HG02642 (cell line): ENCODE data around the gene ARMC2.
"Not testable (repeated sequence)": the region's sequence is repeated elsewhere in the genome, so short reads cannot be mapped to it uniquely, and the experiment has no call there.

Experiments used
- ATAC-seq: cut with Tn5 transposase; IDR thresholded peaks from one replicate; pipeline ENCODE4 v1.9.1; 2021; ENCODE audit warnings: mild to moderate bottlenecking; ENCODE audit not compliant: unreplicated experiment, poor library complexity

ARMC2 gene

GRCh38 chr6:108914235-108915022 is 66.2 kb downstream of the ARMC2 start:
- no peak for ATAC-seq

DNA sequence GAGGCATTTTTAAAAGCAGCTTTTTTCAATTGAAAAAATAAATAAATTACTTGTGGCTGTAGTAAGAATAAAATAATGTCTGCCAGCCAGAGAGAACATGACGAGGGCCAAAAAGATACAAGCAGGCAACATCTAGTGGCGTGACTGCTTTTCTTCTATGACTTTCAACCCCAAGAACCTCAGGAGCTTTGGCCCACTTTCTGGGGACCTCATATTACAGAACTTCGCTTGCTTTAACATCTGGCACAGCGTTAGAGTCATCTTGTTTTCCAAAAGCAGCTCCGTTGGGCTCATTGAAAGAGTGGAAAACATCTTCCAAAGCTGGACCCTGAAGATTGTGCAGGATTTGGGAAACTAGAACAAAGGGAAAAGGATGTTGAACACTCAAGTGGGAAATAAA is 67.0 kb downstream of the ARMC2 start:
- no peak for ATAC-seq

DNA sequence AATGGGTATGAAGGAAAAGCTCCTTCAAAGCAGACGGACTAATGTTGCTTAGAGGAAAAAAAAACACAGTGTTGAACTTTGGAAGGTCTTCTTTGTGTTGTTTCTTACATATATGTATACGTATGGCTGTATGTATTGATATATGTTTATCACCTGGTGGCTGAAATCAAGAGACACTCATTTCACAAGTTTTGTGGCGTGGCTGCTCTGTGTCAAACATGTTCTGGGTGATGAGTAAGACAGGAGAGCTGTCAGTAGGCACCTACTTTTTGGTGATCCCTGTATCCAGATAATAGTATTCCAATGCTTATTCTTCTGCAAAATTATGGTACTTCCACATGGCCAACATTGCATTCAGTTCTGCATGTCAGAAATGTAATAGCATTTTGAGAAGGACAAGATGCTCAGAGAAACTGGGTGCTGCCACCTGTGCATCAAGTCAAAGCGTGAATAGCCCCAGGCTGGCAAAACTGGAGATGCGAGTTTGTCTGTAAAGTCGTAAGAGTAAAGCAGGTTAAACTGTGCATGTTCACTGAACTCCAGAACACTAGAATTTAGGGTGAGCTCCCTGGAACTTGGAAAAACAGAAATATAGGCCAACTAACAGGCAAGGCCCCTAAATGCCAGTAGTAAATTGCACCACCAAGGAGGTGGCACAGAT is 67.9 kb downstream of the ARMC2 start:
- ATAC-seq: no peak

GRCh38 chr6:108920751-108921150 is 72.5 kb downstream of the ARMC2 start:
- no peak for ATAC-seq

DNA sequence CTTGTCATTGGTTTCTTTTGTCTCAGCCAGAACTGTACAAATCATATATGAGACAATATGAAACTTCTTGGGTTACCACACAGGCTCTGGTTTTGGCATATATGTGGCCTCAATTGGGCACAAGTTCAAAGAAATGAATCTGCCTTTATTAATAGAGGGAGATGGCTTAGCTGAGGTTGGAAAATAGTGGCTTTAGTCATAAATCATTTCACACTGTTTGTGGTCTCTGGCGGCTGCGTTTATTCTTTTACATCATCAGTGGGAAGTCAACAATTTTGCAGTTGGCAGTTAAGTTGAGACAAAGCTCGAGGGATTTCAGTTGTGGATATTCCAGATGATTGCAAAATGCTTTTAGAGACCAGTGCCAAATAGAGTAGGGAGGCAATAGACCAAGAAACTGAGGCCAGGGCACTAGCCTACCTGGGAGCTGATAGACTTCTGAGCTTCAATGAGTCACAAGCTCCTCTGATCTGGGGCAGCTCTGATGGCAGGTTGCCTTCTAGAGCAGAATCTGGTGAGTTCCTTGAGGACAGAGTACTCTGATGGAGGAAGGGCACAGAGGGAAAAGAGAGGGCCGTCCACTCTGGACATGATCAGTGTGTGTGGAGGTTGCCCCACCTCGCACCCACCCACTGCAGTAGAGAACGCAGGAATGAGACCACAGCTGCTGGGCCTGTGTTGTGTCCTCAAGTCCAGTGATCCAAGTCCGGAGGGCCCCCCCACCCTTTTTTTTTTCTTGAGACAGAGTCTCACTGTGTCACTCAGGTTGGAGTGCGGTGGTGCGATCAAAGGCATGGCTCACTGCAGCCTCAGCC is 73.5 kb downstream of the ARMC2 start:
- ATAC-seq: no peak

GRCh38 chr6:108922499-108922898 is 74.3 kb downstream of the ARMC2 start:
- ATAC-seq: no peak

- ATAC-seq: no peak
These were observed 79.7 kb downstream of the ARMC2 start for GRCh38 chr6:108927927-108928326.

GRCh38 chr6:108928650-108929049 is 80.4 kb downstream of the ARMC2 start:
- ATAC-seq: no peak

- not testable (repeated sequence) for ATAC-seq
These were observed 82.9 kb downstream of the ARMC2 start for GRCh38 chr6:108931090-108931489.

DNA sequence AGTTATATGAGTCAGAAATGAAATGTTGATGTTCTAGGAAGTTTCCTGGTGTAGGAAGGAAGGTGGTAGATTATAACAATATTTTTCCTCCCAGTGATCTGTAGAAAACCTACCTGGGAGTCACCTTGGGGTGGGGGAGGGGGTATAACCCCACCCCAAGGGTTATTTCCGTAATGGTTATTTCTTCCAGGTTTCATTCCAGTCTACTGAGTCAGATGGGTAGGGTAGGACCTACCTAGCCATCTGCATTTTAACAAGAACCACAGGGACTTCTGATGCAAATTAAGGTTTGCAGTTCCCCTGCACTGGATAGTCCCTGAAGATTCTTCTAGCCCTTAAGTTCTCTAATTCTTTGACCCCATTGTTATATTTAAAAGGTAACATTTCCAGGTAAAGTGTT is 88.9 kb downstream of the ARMC2 start:
- ATAC-seq: no peak

- ATAC-seq: no peak
These were observed 92.5 kb downstream of the ARMC2 start for GRCh38 chr6:108940741-108941140.

GRCh38 chr6:108941281-108941680 is 93.1 kb downstream of the ARMC2 start:
- ATAC-seq: no peak

DNA sequence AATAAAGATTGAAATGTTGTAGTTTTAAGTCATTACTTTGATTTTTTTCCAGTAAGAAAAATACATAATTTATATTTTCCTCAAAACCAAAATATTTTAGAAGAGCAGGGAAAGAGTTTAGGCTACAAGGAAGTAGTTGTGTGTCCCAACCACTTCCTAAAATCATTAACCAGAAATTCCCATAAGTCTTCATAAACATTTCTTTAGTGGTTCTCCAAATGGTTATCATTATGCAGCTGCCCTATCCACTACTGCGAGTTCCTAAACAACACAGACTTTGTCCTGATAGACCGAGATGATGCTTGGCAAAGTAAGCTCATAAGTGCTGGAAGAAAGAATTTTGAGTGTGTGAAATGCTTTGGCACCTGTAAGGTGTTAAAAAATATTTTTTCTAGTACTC is 93.6 kb downstream of the ARMC2 start:
- ATAC-seq: no peak

DNA sequence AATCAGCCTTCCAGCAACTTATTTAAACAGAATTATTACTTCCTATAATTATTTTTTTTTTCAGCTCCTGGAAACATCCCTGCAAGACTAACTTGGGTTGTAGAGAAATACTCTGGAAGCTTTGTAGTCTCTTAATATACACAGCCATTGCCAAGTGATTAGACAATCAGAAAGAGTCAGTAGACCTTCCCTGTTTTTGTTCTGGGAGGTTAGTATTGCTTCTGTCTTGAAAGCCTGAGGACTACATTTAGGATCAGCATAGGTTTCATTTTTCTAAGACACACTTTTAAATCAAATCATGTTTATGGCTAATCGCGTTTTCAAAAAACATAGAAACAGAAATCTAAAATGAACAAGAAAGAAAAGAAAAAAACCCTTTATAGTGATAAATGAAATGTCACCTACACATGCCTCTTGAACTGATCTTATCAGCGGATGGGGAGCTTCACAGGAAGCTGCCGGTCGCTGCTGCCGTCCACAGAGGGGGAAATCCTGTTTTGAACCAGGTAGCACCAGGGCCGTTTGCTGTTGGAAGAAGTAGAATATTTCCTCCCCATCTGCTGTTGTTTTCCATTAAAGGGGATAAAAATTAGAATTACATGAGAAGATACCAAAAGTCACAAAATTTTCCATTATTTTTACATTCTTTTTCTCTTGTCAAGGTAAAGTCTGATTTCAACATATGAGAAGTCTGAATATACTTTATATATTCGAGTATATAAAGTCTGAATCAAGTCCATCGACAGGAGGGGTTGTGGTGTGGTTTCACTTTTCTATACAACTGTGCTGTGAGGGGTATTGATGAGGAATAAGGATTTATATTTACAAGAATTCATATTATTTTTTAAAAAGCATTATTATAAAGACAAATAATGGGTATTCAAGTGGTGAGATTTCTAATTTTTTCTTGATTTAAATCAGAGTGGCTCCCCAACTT is 94.6 kb downstream of the ARMC2 start:
- no peak for ATAC-seq

- ATAC-seq: no peak
These were observed 95.8 kb downstream of the ARMC2 start for GRCh38 chr6:108944071-108944470.

DNA sequence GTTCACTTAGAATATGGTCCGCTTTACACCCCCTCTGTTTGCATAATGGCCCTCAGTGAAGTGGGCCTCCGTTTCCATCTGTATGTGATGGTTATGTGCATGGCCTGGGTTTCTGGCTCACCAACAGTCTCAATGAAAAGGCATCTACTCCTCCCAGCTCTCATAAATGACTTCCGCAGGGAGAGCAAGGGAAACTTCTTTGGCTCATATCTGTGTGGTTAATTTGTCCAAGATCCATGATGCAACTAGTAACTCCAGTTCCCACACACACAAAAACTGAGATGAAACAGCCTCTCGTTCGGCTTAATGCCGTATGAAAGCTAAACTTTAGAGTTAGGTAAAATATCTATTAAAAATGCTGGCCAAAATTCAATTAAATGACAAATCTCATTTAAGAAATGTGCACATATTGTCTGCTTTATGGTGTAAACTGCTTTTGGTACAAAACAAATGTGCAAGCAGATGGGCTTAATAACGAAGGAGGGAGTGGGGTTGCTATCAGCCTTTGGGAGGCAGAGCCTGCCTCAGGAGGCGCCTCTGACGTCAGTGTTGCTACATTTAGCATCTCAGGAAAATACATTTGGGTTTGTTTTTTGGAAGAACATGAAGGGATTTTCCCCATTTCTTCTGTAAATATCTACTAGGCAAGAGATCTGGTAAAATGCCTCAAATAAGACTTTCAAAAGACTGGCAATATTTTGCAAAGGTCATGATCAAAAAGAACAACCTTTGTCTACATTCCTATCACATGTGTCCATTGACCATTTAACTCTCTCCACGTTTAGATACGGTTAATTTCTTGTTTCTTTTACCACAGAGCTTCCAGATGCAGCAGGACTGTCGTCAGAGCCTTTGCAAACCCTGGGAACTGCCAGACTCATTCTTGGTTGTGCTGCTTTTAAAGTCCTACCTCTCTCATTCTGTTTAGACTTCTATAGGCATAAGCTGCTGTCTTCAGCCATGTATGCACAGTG is 96.8 kb downstream of the ARMC2 start:
- ATAC-seq: no peak

GRCh38 chr6:108945681-108946159 is 97.5 kb downstream of the ARMC2 start:
- no peak for ATAC-seq

- no peak for ATAC-seq
These were observed 98.5 kb downstream of the ARMC2 start for GRCh38 chr6:108946695-108947094.
